SH-SY5Y (cell line): ENCODE results near the gene SIX1.

Source experiments
- GATA2 ChIP-seq: IDR thresholded peaks from 2 replicates; pipeline ENCODE4 v1.6.1; 2011; ENCODE audit warnings: mild to moderate bottlenecking, low read depth, low read length
- GATA3 ChIP-seq: IDR thresholded peaks from 2 replicates; pipeline ENCODE4 v1.6.1; 2011; ENCODE audit warnings: low read depth, mild to moderate bottlenecking, low read length, moderate library complexity

SIX1 gene

DNA sequence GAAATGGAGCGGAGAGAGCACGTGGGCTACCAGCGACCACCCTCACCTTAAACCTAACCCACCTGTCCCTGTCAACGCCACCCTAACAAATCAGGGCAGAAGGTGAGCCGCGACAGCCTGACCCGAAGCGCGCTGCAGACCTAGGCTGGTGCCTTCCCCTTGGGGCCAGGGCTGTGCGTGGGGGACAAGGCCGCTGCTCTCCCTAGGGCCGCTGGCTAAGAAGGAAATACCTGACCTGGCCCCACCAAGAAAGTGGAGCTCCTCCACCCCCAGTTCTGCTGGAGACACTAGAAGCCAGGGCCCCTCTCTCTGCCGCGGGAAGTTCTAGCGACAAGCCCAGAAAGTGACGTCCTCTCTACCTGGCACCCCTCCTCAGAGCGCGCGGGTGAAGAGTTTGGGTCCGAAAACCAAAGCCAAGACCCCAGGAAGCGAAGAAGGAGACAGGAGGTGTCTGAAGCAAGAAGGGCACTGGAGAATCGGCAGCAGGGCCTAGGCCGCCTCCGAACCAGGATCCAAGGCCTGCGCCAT lies 7.5 kb downstream of the SIX1 start:
- TF ChIP-seq GATA3 (no peak), GATA2 (no peak)

GRCh38 chr14:60640859-60641741 lies 8.2 kb downstream of the SIX1 start:
- no peak for TF ChIP-seq GATA3
- no peak for TF ChIP-seq GATA2

GRCh38 chr14:60639674-60640073 lies 9.6 kb downstream of the SIX1 start:
- TF ChIP-seq GATA2: no peak
- no peak for TF ChIP-seq GATA3

GRCh38 chr14:60637479-60638315 lies 11.6 kb downstream of the SIX1 start:
- TF ChIP-seq GATA3: no peak
- TF ChIP-seq GATA2: no peak

GRCh38 chr14:60636879-60637478 lies 12.3 kb downstream of the SIX1 start:
- TF ChIP-seq GATA2: no peak
- TF ChIP-seq GATA3: no peak

DNA sequence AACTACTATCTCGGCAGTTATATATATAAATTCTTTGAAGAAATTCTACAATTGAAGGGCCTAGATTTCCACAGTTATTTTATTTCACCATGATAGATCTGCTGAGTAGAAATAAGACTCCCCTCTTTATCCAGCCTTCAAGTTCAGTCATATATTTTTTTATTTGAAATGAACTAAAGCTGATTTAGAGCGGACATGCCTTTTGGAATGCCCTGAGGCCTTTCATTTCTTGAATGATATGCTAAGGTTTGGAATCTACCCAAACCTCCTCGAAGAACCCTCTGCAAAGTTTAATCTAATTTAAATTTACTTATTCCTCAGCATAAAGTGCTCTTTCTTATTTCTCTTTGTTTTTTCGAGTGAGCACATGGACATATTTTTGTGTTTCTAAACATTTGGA lies 15.1 kb downstream of the SIX1 start:
- TF ChIP-seq GATA2 (no peak), GATA3 (no peak)

GRCh38 chr14:60632777-60633176 lies 16.5 kb downstream of the SIX1 start:
- TF ChIP-seq GATA2 (no peak), GATA3 (no peak)

DNA sequence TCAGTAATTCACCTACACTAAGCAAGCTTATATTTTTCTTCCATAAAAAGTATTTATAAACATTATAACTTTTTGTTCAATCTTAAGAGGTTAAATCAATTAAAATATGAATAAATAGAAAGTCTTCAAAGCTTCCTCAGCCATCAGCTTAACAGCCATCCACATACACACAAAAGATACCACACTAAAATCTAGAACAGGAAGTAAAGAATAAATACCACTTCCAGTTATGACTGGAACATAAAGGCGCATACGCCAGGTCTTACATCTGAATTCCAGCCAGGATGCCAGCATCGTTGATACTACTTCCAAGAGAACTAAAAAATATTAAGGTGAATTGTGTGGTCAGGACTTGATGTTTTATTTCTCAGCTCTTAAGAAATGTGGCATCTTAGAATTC lies 17.0 kb downstream of the SIX1 start:
- no peak for TF ChIP-seq GATA2
- TF ChIP-seq GATA3: no peak

- TF ChIP-seq GATA2 (no peak), GATA3 (no peak)
Measured at GRCh38 chr14:60631842-60632241, 17.4 kb downstream of the SIX1 start.

DNA sequence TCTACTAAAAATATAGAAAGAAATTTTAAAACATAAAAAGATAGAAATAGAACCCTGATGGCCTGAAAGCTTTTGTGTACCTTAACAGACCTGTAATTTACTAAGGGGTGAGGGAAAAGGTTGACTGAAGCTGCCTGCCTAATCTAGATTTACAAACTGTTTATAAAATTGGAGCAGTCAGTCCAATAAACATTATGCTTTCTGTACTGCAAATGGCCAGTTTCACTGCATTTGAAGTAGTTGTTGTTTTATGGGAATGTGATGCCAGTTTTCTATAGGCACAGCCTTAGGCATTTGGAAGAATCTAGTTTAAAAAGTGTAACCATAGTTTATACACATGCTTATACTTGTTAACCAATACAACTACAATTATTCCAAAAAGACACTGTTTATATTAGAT lies 19.1 kb downstream of the SIX1 start:
- TF ChIP-seq GATA2 (no peak), GATA3 (no peak)

GRCh38 chr14:60628892-60629291 lies 20.4 kb downstream of the SIX1 start:
- TF ChIP-seq GATA3: no peak
- TF ChIP-seq GATA2: no peak

DNA sequence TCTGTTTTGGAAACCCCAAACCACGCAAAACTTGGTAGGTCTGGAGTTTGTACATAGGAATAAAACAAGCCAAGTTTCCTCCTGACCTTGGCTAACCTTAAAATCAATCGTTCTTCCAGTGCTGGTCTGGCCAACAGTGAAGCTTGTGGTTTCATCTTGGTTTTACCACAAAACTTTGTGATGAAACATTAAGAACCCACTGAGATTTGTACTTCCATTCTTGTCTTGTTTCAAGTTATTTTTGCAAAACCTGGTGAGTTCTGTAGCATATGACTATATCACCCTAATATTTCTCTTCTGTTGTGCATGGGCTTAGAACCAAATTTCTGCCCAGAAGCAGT lies 26.4 kb downstream of the SIX1 start:
- no peak for TF ChIP-seq GATA3
- TF ChIP-seq GATA2: no peak

- TF ChIP-seq GATA3 (no peak), GATA2 (no peak)
Measured at GRCh38 chr14:60622210-60622916, 26.9 kb downstream of the SIX1 start.

GRCh38 chr14:60621386-60621785 lies 27.9 kb downstream of the SIX1 start:
- no peak for TF ChIP-seq GATA2
- no peak for TF ChIP-seq GATA3
